Right lobe of liver (tissue), 6 donors: ENCODE measurements around the gene SPPL2A. TPM values are rescaled to one million over a fixed set of nuclear protein-coding genes. Genes with fewer than 3 reads are reported as not detected.

Experiments
- ATAC-seq, 4 donors: fragments of 200-7000 bp; cut with Tn5 transposase; one replicate each; pipeline ENCODE4 v1.9.1; 2020; ENCODE audit warnings: mild to moderate bottlenecking in 4 of 4, moderate library complexity in 4 of 4
- DNase-seq, 3 donors: peaks; one replicate each; pipeline ENCODE4 v3.0.0-alpha.2; 2020
- H3K27ac ChIP-seq, 3 donors: fragments of 200-600 bp; one replicate each; pipeline ENCODE4 v1.8.0; 2022
- H3K27me3 ChIP-seq, 2 donors: fragments of 200-600 bp; one replicate each; pipeline ENCODE4 v1.8.0; 2022
- H3K36me3 ChIP-seq, 4 donors: fragments of 200-600 bp; sonication (generic) in 1 of 4; one replicate each; pipeline versions ENCODE4 v1.5.1 to v1.8.0; 2017 to 2022; ENCODE audit warnings: control low read depth in 1 of 4
- H3K4me1 ChIP-seq, 4 donors: fragments of 200-600 bp; sonication (generic) in 1 of 4; one replicate each; pipeline versions ENCODE4 v1.5.1 to v1.8.0; 2017 to 2022; ENCODE audit warnings: control low read depth in 1 of 4
- H3K4me3 ChIP-seq, 3 donors: fragments of 200-600 bp; one replicate each; pipeline ENCODE4 v1.8.0; 2022
- H3K9me3 ChIP-seq, 4 donors: fragments of 200-600 bp; sonication (generic) in 1 of 4; one replicate each; pipeline versions ENCODE4 v1.5.1 to v1.8.0; 2017 to 2022; ENCODE audit warnings: control low read depth in 1 of 4
- CTCF ChIP-seq, 4 donors: fragments of 200-600 bp in 3 of 4; fragments of 450-650 bp in 1 of 4; IDR thresholded peaks; one replicate each; pipeline versions ENCODE4 v1.5.1 to v1.8.0; 2016 to 2022; ENCODE audit warnings: antibody characterized with exemption in 4 of 4, mild to moderate bottlenecking in 2 of 4
- POLR2A ChIP-seq: fragments of 450-650 bp; IDR thresholded peaks from one replicate; pipeline ENCODE4 v1.6.1; 2017; ENCODE audit warnings: antibody characterized with exemption, mild to moderate bottlenecking
- WGBS: methylation state at CpG from one replicate; pipeline ENCODE4 v1.1.6; 2018; ENCODE audit warnings: low coverage, low lambda C conversion rate; ENCODE audit not compliant: insufficient coverage; ENCODE audit errors: missing lambda C conversion rate; 5-methylcytosine and 5-hydroxymethylcytosine counted together
- intact Hi-C, 2 donors: fragments of 100-400 bp; cut with DNase I; formaldehyde crosslinking; loops; one replicate each; pipeline versions ENCODE4 v1.11.2 to v1.14.1; 2022
- small RNA-seq, 2 experiments: library from RNA; depleted of rRNA; stranded (forward); fragments of <200 nt; gene quantifications; one replicate each; pipeline ENCODE3, GENCODE V24; 2016
- total RNA-seq, 6 experiments: library from RNA; depleted of rRNA in 2 of 6; stranded (reverse); fragments of >200 nt in 2 of 6; fragmentation: NEBNext Ultra II Directional in 3 of 6; extraction: Animal tissue kit (Norgen Biotek cat#: 25700) in 3 of 6; gene quantifications; one replicate each; pipeline versions ENCODE4 v1.1.0 to v1.2.4, GENCODE V29; 2016 to 2023
- donor health status: DM: no; HTN: yes; CAD: no.
- donor health status: DM: no; HTN: no; CAD: no.
- donor health status: DM: no; HTN: no; CAD: no.
- donor health status: DM: no; HTN: yes; CAD: no.
- donor health status: DM: no; HTN: yes; CAD: no.

The SPPL2A gene
- total RNA-seq, 6 experiments from 2014 or later: 94.0 to 239 (median 120) TPM

- Histone ChIP-seq H3K4me3 (no peak overlapping the region), H3K27me3 (no peaks in the 10 kb centered on the region), H3K27ac (no peak overlapping the region), H3K9me3 (no peaks in the 10 kb centered on the region), H3K36me3 (peaks cover 0 to 57% (median 20%) of the 10 kb centered on the region in 4 donors), H3K4me1 (no peaks in the 10 kb centered on the region)
- no peak for TF ChIP-seq POLR2A
- no peak for TF ChIP-seq CTCF (IDR thresholded peaks at IDR 0.05)
- WGBS: 77% methylated on average over 6 of the region's 6 CpGs
- no peak for DNase-seq
- ATAC-seq: no peak
- intact Hi-C loops: no loop called here
Observed at GRCh38 chr15:50653156-50653743, 112.3 kb downstream of the SPPL2A start.

DNA sequence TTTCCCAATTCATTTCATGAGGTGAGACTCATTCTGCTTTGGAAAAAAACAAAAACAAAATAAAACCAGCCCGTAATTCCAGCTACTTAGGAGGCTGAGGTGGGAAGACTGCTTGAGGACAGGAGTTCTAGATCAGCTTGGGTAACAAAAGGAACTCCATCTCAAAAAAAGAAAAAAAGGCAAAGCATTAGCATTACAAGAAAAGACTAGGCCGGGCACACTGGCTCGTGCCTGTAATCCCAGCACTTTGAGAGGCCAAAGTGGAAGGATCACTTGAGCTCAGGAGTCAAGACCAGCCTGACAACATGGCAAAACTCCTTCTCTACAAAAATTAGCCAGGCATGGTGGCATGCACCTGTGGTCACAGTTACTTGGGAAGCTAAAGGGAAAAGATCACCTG, 112.8 kb downstream of the SPPL2A start:
- Histone ChIP-seq H3K27me3 (no peaks in the 10 kb centered on the region), H3K4me3 (no peak overlapping the region), H3K4me1 (no peaks in the 10 kb centered on the region), H3K27ac (no peak overlapping the region), H3K9me3 (no peaks in the 10 kb centered on the region), H3K36me3 (peaks cover 0 to 61% (median 21%) of the 10 kb centered on the region in 4 donors)
- TF ChIP-seq POLR2A (no peak), CTCF (IDR thresholded peaks at IDR 0.05) (no peak)
- 100% methylated on average over 2 of the region's 3 CpGs for WGBS
- no peak for ATAC-seq
- no peak for DNase-seq
- intact Hi-C loops: no loop called here

Small RNA genes lying within 50 kb of the gene (small RNA-seq; reads per million reads assigned to genes)
- gene AC012100.1 (0 reads per million in 2 experiments), gene RN7SL354P (0 reads per million in 2 experiments)

Other genes starting within 250 kb of the SPPL2A start
- under 1 TPM in 4 of 6 experiments, not detected in 2; 0.42 to 0.90 (median 0.72) TPM for gene USP50, start 219.0 kb downstream of the SPPL2A start, total RNA-seq
- gene TRPM7, start 78.9 kb downstream of the SPPL2A start, total RNA-seq: 10 to 100 TPM; 20.9 to 31.9 (median 24.7) TPM
- 1 to 10 TPM; 4.2 to 5.4 (median 5.0) TPM for gene AP4E1, start 143.0 kb upstream of the SPPL2A start, total RNA-seq